GM10266 (cell line): ENCODE data around the gene KIR2DL3.
"Not testable (repeated sequence)": the region's sequence is repeated elsewhere in the genome, so short reads cannot be mapped to it uniquely, and the experiment has no call there.

Source experiments
- DNase-seq: peaks from one replicate; pipeline ENCODE4 v3.0.0; 2012; ENCODE audit errors: extremely low spot score
- CTCF ChIP-seq: IDR thresholded peaks from 2 replicates; pipeline ENCODE4 v1.5.1; 2012; ENCODE audit warnings: mild to moderate bottlenecking, low read depth; ENCODE audit not compliant: control insufficient read depth, insufficient read depth; ENCODE audit errors: missing control alignments

The KIR2DL3 gene

DNA sequence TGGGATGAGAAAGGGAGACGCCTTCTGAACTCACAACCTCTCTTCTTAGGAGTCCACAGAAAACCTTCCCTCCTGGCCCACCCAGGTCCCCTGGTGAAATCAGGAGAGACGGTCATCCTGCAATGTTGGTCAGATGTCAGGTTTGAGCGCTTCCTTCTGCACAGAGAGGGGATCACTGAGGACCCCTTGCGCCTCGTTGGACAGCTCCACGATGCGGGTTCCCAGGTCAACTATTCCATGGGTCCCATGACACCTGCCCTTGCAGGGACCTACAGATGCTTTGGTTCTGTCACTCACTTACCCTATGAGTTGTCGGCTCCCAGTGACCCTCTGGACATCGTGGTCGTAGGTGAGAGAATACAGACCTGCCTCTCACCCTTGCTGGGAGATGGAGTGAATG lies 10.8 kb upstream of the KIR2DL3 start:
- TF ChIP-seq CTCF, result no peak
- no peak for DNase-seq

- no peak for TF ChIP-seq CTCF
- no peak for DNase-seq
Observed at GRCh38 chr19:54728167-54728566, 10.1 kb upstream of the KIR2DL3 start.

DNA sequence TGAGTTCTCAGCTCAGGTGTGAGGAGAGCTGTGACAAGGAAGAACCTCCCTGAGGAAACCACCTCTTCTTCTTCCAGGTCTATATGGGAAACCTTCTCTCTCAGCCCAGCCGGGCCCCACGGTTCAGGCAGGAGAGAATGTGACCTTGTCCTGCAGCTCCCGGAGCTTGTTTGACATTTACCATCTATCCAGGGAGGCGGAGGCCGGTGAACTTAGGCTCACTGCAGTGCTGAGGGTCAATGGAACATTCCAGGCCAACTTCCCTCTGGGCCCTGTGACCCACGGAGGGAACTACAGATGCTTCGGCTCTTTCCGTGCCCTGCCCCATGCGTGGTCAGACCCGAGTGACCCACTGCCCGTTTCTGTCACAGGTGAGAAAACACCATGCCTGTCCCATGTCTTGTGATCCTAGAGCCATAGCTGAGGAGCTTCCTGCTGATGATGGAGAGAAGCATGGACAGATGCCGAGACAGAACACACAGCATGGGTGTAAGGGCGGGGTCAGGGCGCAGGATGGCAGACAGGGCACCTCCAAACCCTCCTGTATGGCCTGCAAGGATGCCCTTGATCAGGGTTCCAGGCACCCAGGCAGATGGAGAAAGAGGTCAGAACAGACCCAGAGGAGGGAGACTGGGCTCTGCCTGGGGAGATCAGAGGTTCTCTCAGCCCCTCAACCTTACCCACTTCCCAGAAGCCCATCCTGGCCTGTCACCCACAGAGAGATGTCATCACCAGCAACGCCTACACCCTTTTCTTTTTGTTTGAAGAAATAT lies 8.7 kb upstream of the KIR2DL3 start:
- no peak for DNase-seq
- no peak for TF ChIP-seq CTCF

DNA sequence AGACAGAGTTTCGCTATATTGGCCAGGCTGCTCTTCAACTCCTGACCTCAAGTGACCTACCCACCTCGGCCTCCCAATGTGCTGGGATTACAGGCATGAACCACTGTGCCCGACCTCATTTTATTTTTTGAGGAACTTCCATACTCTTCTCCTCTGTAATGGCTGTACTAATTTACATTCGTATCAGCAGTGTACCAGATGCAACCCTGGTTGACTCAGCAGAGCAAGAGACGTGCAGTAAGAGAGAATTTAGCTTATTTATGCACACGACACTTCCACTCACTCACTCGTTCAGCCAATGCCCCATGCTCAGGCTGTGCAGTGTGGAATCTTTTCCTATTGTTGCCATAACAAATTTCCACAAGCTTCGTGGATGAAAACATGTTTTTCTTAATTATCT lies 7.1 kb upstream of the KIR2DL3 start:
- no peak for TF ChIP-seq CTCF
- no peak for DNase-seq

DNA sequence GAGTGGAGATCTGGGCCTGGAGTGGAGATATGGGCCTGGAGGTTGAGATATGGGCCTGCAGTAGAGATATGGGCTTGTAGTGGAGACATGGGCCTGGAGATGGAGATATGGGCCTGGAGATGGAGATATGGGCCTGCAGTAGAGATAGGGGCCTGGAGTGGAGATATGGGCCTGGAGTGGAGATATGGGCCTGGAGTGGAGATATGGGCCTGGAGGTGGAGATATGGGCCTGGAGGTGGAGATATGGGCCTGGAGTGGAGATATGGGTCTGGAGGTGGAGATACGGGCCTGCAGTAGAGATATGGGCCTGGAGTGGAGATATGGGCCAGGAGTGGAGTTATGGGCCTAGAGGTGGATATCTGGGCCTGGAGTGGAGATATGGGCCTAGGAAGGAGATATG lies 402 bp downstream of the KIR2DL3 start:
- no peak for TF ChIP-seq CTCF
- DNase-seq, result no peak

DNA sequence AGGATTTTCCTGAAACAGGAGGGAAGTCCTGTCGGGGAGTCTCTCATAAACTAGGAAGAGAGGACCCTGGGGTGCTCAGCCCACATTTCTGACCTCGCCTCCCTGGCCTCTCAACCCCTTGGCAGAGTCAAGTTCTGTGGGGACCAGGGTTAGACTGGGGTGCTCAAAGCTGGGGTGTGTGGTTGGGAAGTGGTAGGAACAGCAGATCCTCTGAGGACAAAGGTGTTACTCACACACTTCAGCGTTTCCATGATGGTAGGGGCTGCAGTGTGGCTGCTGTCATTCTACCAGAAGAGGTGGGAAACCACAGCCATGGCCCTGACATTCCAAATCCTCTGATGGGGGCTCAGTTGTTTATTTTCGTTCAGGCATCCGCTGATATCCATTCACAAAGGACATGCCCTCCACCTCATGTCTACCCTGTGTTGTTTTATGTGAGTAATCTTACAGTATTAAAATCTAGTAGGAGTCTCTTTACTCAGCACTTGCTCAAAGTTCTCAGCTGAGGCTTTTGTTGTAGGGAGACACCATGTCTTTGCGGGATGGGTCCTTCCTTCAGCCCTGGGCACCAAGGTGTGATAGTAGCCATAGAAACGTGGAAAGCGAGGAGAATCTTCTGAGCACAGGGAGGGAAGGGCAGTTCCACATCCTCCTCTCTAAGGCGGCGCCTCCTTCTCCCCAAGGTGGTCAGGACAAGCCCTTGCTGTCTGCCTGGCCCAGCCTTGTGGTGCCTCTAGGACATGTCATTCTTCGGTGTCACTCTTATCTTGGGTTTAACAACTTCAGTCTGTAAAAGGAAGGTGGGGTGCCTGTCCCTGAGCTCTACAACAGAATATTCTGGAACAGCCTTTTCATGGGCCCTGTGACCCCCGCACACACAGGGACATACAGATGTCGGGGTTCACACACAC lies 1.5 kb downstream of the KIR2DL3 start:
- no peak for DNase-seq
- no peak for TF ChIP-seq CTCF

GRCh38 chr19:54741950-54742349 lies 3.6 kb downstream of the KIR2DL3 start:
- not testable (repeated sequence) for DNase-seq

- not testable (repeated sequence) for DNase-seq
Observed at GRCh38 chr19:54744080-54744479, 5.8 kb downstream of the KIR2DL3 start.

GRCh38 chr19:54747614-54748322 lies 9.5 kb downstream of the KIR2DL3 start:
- not testable (repeated sequence) for DNase-seq

- DNase-seq, result not testable (repeated sequence)
Observed at GRCh38 chr19:54750276-54750675, 12.0 kb downstream of the KIR2DL3 start.
